ENCODE measurements around the gene PKN2.

Gene PKN2

GRCh38 chr1:88735909-88736308 is 51.8 kb downstream of the PKN2 start:
- no peak for DNase-seq

- DNase-seq: no peak
These were observed 52.7 kb downstream of the PKN2 start for GRCh38 chr1:88736633-88737248.

DNA sequence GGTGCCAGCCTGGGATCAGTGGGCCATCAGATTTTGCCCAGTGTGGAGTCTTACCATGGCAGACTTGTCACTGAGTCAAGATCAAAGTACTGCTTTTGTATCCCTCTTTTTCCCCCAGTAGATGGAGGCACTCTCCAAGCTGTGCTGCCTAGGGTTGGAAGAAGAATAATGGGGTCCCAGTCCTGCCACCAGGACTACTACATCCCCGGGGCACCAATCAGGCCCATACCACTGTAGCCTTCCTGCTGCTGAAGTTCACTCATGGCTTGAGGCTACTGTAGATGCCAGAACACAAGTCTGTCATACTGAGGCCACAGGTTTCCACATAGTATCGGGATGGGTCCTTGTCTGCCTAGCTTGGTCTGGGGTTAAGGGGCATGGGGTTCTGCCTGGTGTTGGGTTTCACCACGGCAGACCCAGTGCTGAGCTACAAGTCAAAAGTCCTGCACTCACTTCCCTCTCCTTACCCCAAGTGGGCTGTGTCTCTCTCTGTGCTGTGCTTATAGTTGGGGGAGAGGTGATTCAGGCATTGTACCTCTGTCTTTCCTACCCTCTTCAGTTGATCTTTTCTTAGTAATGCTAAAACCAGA is 53.4 kb downstream of the PKN2 start:
- no peak for DNase-seq

DNA sequence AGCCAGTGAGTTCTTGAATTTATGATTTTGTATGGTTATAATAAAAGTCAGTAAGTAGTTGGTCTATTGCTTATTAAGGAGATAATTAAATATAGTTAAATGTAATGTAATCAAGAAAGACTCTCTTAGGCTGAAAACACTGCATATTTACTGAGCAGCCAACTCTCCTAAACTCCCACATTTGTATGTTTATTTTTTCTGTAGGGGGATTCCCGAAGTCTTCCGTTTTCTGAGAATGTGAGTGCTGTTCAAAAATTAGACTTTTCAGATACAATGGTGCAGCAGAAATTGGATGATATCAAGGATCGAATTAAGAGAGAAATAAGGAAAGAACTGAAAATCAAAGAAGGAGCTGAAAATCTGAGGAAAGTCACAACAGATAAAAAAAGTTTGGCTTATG is 56.7 kb downstream of the PKN2 start:
- DNase-seq: no peak

DNA sequence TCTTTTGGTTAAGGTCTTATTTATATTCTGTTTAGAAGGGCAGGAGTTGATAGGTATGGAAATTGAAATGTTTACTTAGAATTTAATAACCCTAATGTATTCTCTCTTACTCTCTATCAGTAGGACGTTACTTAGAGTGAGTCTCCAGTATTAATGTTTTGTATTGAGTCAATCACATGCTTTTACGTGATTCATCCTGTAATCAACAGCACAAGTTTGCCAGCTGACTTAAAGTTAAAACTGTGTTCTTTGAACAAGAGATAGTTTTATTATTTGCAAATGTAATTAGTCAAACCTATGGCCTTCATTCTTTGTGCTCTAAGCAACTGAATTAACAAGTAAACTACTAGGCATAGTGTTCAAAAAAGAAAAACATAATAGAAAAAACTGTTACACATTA is 57.3 kb downstream of the PKN2 start:
- DNase-seq: no peak

DNA sequence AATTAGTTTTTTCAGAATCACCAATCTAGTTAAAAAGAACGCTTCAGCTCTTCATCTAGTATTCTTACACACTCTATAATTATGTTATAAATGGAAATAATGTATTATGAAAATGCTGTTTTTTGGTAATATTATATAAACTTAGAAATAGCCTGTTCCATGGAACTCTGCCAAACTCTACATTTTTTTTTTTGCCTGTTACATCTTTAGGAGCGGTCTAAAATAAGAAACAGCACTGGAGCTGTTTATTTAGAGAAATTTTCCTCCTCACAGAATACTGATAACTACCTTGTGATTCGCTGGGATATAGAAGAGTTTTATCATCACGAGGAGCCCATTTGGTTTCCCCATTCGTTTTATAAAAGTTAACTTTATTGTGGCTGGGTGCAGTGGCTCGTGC is 58.5 kb downstream of the PKN2 start:
- no peak for DNase-seq

DNA sequence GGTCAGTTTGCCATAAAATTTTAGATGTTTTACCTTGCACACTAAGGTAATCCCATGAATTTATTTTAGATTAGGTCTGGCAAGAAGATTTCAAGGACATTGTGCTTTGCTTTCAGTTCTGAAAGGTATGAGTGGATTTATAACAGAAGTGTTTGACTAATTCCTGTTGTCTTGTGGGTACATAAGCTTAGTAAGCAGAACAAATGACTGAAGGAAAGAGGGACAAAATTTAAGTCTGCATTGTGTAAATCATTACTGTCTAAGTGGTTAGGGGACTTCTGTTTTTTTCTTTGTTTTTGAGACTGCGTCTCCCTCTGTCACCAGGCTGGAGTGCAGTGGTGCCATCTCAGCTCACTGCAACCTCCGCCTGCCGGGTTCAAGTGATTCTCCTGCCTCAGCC is 60.1 kb downstream of the PKN2 start:
- DNase-seq: no peak

GRCh38 chr1:88746916-88747315 is 62.8 kb downstream of the PKN2 start:
- DNase-seq: no peak

- no peak for DNase-seq
These were observed 67.6 kb downstream of the PKN2 start for GRCh38 chr1:88751714-88752113.

- no peak for DNase-seq
These were observed 69.4 kb downstream of the PKN2 start for GRCh38 chr1:88753506-88753905.

- no peak for DNase-seq
These were observed 79.8 kb downstream of the PKN2 start for GRCh38 chr1:88763649-88764406.

GRCh38 chr1:88768187-88768586 is 84.1 kb downstream of the PKN2 start:
- no peak for DNase-seq

DNA sequence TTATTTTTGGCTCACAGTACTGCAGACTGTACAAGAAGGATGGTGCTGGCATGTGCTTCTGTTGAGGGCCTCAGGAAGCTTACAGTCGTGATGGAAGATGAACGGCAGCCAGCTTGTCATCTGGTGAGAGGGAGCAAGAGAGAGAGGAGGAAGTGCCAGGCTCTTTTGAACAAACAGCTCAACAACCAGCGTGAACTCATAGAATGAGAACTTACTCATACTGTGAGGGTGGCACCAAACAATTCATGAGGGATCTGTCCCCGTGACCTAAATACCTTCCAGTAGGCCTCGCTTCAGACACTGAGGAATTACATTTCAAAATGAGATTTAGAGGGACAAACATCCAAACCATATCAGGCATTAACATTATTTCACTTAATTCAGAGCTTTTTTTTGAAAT is 84.7 kb downstream of the PKN2 start:
- DNase-seq: no peak

DNA sequence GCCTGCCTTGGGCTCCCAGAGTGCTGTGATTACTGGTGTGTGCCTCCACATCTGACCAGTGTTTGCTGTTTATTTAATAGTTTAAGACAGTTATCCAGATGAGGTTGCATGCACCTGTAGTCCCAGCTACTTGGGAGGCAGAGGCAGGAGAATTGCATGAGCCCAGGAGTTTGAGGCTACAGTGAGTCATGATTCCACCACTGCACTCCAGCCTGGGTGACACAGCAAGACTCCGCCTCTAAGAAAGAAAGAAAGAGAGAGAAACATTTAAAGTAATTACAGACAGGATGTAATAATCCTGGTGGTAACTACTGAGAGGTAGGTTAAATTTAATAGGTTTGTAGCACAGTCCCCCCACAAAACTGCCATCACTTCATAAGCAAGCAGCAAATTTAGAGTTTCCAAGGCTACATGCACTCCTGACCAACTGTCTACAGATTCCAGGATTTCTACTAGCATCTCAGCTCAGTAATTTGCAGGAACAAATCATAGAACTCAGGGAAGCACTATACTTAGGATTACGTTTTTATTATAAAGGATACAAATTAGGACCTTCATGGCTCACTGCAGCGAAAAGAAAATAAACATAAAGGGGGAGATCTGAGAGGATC is 89.6 kb downstream of the PKN2 start:
- DNase-seq: no peak

DNA sequence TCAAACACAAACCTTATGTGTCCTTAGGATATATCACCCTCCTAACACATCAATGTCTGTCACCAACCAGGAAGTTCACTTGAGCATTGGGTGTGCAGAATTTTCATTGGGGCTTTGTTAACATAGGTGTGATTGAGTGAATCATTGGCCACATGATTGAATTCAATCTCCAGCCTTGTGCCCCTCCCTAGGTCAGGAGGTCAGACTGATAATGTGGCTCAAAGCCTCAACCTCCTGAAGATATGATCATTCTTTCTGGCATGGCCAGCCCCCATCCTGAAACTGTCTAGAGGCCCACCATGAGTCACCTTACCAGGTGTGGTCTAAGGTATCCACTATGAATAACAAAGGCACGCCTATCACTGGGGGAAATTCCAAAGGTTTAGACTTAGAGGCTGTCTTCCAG is 90.1 kb downstream of the PKN2 start:
- DNase-seq: no peak

DNA sequence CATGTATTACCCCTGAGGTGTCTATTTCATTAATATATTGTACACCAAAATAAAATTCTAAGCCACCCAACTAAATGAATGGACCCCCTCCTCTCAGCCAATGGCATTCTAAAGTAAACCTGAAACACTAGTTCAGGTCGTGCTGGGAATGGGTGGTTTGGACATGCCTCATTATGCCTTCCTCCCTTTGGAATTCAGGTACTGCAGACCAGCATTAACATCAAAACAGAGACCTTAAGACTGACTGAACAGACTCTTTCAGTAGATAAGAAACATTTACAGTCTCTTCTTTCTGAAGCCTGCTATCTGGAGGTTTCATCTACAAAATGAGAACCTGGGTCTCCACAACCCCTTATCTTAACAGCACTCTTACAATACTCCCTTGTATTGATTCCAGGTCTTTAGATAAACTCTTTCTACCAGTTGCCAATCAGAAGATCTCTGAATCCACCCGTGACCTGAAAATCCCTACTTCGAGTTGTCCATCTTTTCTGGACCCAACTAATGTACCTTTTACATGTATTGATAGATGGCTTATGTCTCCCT is 93.6 kb downstream of the PKN2 start:
- DNase-seq: no peak

- DNase-seq: no peak
These were observed 95.8 kb downstream of the PKN2 start for GRCh38 chr1:88779880-88780279.

- DNase-seq: no peak
These were observed 96.4 kb downstream of the PKN2 start for GRCh38 chr1:88780485-88780884.

DNA sequence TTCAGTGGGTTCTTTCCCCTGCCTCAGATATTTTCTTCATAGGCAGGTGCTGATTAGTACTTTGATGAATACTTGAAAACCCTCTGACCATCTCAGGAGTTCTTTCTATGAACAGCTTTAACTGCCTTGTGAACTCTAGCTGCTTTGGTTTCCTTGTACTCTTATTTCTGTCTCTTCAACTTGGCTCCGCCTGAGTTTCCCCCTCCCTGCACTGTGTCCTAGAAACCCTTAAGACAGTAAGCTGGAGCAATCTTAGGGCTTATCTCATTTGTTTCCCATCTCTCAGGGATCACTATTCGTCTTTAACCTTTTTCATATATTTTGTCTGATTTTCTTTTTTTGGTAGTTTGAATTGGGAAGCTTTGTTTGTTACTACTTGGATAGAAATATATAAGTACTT is 99.1 kb downstream of the PKN2 start:
- no peak for DNase-seq

DNA sequence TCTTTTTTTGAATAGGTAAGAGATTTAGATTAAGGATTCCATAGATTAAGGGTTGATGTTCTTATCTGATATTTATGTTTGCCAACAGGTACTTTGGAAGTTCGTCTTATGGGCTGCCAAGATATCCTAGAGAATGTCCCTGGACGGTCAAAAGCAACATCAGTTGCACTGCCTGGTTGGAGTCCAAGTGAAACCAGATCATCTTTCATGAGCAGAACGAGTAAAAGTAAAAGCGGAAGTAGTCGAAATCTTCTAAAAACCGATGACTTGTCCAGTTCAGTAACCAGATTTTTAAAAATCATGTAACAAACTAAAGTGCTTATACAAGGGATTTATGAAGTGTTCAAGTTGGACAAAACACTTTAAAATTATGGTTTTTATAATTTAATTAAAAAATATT is 100.5 kb downstream of the PKN2 start:
- no peak for DNase-seq

DNA sequence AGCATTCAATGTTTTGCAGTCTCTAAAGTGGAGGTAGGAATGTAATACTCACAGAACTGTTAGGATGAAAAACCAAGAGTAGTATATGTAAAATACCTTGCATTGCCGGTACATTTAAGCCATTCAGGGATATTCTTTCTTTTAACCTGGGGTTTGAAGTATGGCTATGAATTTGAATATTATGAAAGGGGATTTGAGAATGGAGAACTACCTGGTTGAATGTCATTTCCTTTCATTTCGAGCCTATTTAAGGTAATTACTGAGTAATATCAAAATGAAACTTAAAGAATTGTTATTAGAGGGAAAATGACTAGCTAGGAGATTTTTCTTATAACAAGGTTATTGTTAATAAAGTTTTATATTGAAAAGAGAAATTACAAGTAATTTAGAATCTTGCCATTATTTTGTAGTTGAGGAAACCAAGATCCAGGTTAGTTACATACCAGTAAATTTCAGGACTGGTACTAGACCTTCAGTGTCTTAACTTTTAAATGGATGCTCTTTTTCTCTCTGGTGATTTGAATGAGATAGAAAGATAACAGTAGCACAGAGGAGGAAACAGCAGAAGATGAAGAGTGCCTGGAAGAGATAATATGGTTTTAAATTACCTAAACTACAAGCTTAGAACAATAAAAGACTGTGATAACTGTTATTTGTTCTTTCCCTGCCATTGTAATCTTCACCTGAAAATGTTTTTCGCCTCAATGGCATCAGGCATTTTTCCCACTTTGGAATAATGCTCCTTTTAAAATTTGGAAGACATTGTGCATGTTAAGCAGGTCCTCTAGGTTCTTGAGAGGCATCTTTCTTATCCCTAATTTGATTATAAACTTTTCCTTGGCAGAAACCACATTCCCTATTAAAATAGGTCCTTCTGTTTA is 103.2 kb downstream of the PKN2 start:
- DNase-seq: no peak

- no peak for DNase-seq
These were observed 107.1 kb downstream of the PKN2 start for GRCh38 chr1:88791192-88791591.

DNA sequence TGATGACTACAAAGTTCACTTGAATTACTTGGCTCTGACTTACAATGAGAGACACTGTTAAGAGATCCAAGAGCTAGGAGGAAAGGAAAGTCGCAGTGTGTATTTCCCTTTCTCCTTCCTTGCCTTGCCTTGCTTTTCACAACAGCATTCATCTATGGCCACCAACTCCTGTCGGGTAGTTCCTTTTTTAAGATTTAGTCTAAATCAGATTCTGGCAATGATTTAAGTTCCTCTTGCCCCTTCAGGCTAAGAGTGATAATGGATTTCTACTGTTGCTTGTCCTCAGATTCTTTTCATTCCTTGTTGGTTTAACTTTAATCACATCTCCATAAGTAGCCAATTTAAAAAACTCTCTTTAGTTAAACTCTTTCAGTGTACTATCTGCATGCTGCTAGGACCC is 115.4 kb downstream of the PKN2 start:
- no peak for DNase-seq
